ENCODE results near the gene EYA2. TPM values are rescaled to one million over a fixed set of nuclear protein-coding genes. Genes with fewer than 3 reads are reported as not detected.
A peak's percentile ranks its signal among the peaks of the same experiment; 100 is the strongest.

EYA2 gene
- total and polyA plus RNA-seq, 2 of the 4 experiments (the other 2 are of a cell fraction): 2.3 to 5.4 TPM

DNA sequence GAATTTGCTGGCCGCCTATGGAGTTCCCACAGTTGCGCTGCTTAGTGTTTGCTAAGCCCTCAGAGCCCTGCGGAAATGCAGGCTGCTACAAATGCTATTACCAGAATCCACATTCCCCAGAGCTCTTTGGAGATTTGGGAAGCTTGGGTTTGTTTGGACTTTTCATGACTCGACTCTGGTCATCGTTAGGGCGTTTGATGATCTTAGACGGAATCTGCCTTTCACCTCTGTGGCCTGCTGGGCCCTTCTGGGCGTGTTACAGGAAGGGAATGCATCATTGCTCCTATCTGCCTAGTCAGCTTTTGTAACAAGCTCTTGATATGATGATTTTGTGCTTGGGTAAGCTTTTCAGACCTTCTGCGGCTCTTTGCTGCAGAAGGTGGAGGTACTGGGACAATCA lies 50.8 kb downstream of the EYA2 start:
- dilution Hi-C loops (cut with HindIII; ENCODE audit: low sequenced_read_pairs, unreplicated experiment) (no loop called here), in situ Hi-C loops (cut with MboI; ENCODE audit: low sequenced_read_pairs) (no loop called here), intact Hi-C loops (cut with micrococcal nuclease) (no loop called here)
- no peak overlapping the region for H2BK20ac ChIP-seq (ENCODE audit: low read depth, low read length)
- no peak overlapping the region for H4K5ac ChIP-seq (ENCODE audit: low read depth, low read length)
- no peak overlapping the region for H2AFZ ChIP-seq (replicated peaks; ENCODE audit: low read length, poor library complexity)
- TF ChIP-seq MAFK (IDR thresholded peaks at IDR 0.05; ENCODE audit: low read depth, low read length) (peak; percentile 83), RCOR1 (IDR thresholded peaks at IDR 0.05; ENCODE audit: insufficient replicate concordance, low read length) (no peak)
- no TSS peak for BruUV-seq (replicated peaks)
- CTCF ChIA-PET: interaction anchor here (0.9 kb wide), 1 partner anchor 181 kb away, joined by 6 read pairs; no protein-coding TSS in a partner anchor
- H3K4me3 ChIP-seq (ENCODE audit: insufficient read depth, low read depth, low read length): no peak overlapping the region
- no peak overlapping the region; a peak in 1 of 4 replicates for H4K8ac ChIP-seq (ENCODE audit: low read depth in 2 of 2, low read length in 2 of 2)
- H3K9ac ChIP-seq (ENCODE audit: low read depth, low read length): no peak overlapping the region
- H4K20me1 ChIP-seq (ENCODE audit: insufficient read depth, low read length): no peaks in the 10 kb centered on the region
- H3K9me1 ChIP-seq (ENCODE audit: insufficient read depth, low read length): 0 out of 2 replicates have a peak, but pooled peaks cover 4% of the 10 kb centered on the region
- H2BK5ac ChIP-seq (ENCODE audit: low read depth, low read length, poor library complexity, severe bottlenecking): no peak overlapping the region
- no peak overlapping the region for H2BK120ac ChIP-seq (ENCODE audit: low read depth, low read length)
- ATAC-seq (ENCODE audit: low read depth) (peak; percentile 42), DNase-seq (peak; percentile 30)
- POLR2A ChIA-PET (ENCODE audit: unreplicated experiment): no interaction called here
- peak overlapping the region; percentile 82 for H2AK5ac ChIP-seq (ENCODE audit: low read depth, low read length)
- no peak overlapping the region for H3K23ac ChIP-seq (ENCODE audit: low read depth, low read length)
- H4K91ac ChIP-seq (ENCODE audit: insufficient read depth, low read depth, low read length): no peak overlapping the region
- peaks cover 0 to 6% of the 10 kb centered on the region in 2 experiments; a peak in 1 of 4 replicates for H3K79me1 ChIP-seq (ENCODE audit: low read depth in 1 of 2, low read length in 2 of 2)
- H3K4me2 ChIP-seq (ENCODE audit: low read depth, low read length): no peak overlapping the region
- no peak overlapping the region; the same call in 1 of the 2 replicates for H3K14ac ChIP-seq (replicated peaks; ENCODE audit: low read depth, low read length)
- H3K4ac ChIP-seq (ENCODE audit: low read depth, low read length): no peak overlapping the region
- 60% methylated on average over 1 of the region's 9 CpGs; no CpG with 5 or more reads in 1 of the 2 experiments for WGBS, 2 experiments (ENCODE audit: extremely low coverage in 2 of 2, insufficient read length in 1 of 2)
- no peaks in the 10 kb centered on the region for H3K4me1 ChIP-seq (ENCODE audit: control insufficient read depth, insufficient read depth, low read length)
- no peak overlapping the region for H2AK9ac ChIP-seq (replicated peaks; ENCODE audit: low read depth, low read length, poor library complexity)
- H2BK15ac ChIP-seq (ENCODE audit: low read depth, low read length): 0 out of 3 replicates have a peak overlapping the region, but pooled peaks have one; percentile 51
- no peak overlapping the region for H3K56ac ChIP-seq (ENCODE audit: extremely low read depth, insufficient read depth, low read length)
- no peak overlapping the region for H3K18ac ChIP-seq (ENCODE audit: low read depth, low read length)
- no peaks in the 10 kb centered on the region for H3K9me3 ChIP-seq (ENCODE audit: control insufficient read depth, insufficient read depth, low read length)
- no peaks in the 10 kb centered on the region for H3K27me3 ChIP-seq (ENCODE audit: control insufficient read depth, insufficient read depth, low read length)
- no peak overlapping the region for H3K27ac ChIP-seq (ENCODE audit: insufficient read depth, low read length)
- no peaks in the 10 kb centered on the region for H3K36me3 ChIP-seq (ENCODE audit: control insufficient read depth, insufficient read depth, low read length)

Measured in IMR-90 (cell line).